ENCODE results near the gene GSTM3. TPM values are rescaled to one million over a fixed set of nuclear protein-coding genes. Genes with fewer than 3 reads are reported as not detected.

The GSTM3 gene
- total and polyA plus RNA-seq, 10 of the 15 experiments (the other 5 are each of a cell fraction or from before 2014, with no cell fraction given): not detected

- BruUV-seq (replicated peaks): no TSS peak
- Histone ChIP-seq H4K20me1 (ENCODE audit: control insufficient read depth, insufficient read depth) (no peaks in the 10 kb centered on the region), H3K79me2 (ENCODE audit: control insufficient read depth, insufficient read depth, low read length) (no peaks in the 10 kb centered on the region), H3K27me3 (replicated peaks in 1 of 2; ENCODE audit: control insufficient read depth in 2 of 2, insufficient read depth in 2 of 2, low read length in 1 of 2) (no peaks in the 10 kb centered on the region; a peak in 1 of 4 replicates), H3K4me2 (ENCODE audit: control insufficient read depth, insufficient read depth) (no peak overlapping the region), H3K9ac (ENCODE audit: control insufficient read depth, insufficient read depth, low read length) (no peak overlapping the region), H3K4me1 (ENCODE audit: control insufficient read depth, insufficient read depth, low read length) (no peaks in the 10 kb centered on the region), H3K4me3 (no peak overlapping the region), H3K27ac (ENCODE audit: control insufficient read depth, insufficient read depth) (no peak overlapping the region), H2AFZ (ENCODE audit: control insufficient read depth, low read depth, low read length) (no peak overlapping the region), H3K9me3 (replicated peaks; ENCODE audit: control insufficient read depth, insufficient read depth, low read length) (no peaks in the 10 kb centered on the region), H3K36me3 (ENCODE audit: control insufficient read depth in 2 of 2, insufficient read depth in 2 of 2, low read length in 1 of 2) (no peaks in the 10 kb centered on the region)
- intact Hi-C loops (cut with micrococcal nuclease; ENCODE audit: unreplicated experiment) (no loop called here), in situ Hi-C loops (cut with MboI) (no loop called here)
- 38% methylated on average over 13 of the region's 13 CpGs for WGBS (ENCODE audit: insufficient coverage, insufficient replicate concordance, low lambda C conversion rate, missing lambda C conversion rate)
- TF ChIP-seq CHD1 (IDR thresholded peaks at IDR 0.05; ENCODE audit: low read depth, low read length): no peak
- no peak for TF ChIP-seq NFIC (IDR thresholded peaks at IDR 0.05; ENCODE audit: low read depth, low read length)
- TF ChIP-seq, protein P1, sequence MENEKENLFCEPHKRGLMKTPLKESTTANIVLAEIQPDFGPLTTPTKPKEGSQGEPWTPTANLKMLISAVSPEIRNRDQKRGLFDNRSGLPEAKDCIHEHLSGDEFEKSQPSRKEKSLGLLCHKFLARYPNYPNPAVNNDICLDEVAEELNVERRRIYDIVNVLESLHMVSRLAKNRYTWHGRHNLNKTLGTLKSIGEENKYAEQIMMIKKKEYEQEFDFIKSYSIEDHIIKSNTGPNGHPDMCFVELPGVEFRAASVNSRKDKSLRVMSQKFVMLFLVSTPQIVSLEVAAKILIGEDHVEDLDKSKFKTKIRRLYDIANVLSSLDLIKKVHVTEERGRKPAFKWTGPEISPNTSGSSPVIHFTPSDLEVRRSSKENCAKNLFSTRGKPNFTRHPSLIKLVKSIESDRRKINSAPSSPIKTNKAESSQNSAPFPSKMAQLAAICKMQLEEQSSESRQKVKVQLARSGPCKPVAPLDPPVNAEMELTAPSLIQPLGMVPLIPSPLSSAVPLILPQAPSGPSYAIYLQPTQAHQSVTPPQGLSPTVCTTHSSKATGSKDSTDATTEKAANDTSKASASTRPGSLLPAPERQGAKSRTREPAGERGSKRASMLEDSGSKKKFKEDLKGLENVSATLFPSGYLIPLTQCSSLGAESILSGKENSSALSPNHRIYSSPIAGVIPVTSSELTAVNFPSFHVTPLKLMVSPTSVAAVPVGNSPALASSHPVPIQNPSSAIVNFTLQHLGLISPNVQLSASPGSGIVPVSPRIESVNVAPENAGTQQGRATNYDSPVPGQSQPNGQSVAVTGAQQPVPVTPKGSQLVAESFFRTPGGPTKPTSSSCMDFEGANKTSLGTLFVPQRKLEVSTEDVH (IDR thresholded peaks at IDR 0.05; ENCODE audit: low read depth, partially characterized antibody): no peak
- no peak for TF ChIP-seq SIX5 (IDR thresholded peaks at IDR 0.05; ENCODE audit: low read depth, low read length, severe bottlenecking)
- TF ChIP-seq CBX3 (IDR thresholded peaks at IDR 0.05; ENCODE audit: borderline replicate concordance, low read depth): no peak
- no peak for TF ChIP-seq KLF5 (IDR thresholded peaks at IDR 0.05; ENCODE audit: partially characterized antibody)
- no peak for TF ChIP-seq RB1 (IDR thresholded peaks at IDR 0.05; ENCODE audit: borderline replicate concordance)
- no peak for TF ChIP-seq EGR1 (IDR thresholded peaks at IDR 0.05; ENCODE audit: borderline replicate concordance in 1 of 2, low read depth in 2 of 2, low read length in 2 of 2)
- TF ChIP-seq E4F1 (IDR thresholded peaks at IDR 0.05; ENCODE audit: borderline replicate concordance, partially characterized antibody): no peak
- no peak for TF ChIP-seq CBX5 (IDR thresholded peaks at IDR 0.05; ENCODE audit: low read depth)
- TF ChIP-seq EP300 (IDR thresholded peaks at IDR 0.05; ENCODE audit: borderline replicate concordance in 1 of 2, control insufficient read depth in 1 of 2, low read depth in 2 of 2, low read length in 2 of 2): no peak
- ChIA-PET CTCF (interaction anchor here (0.9 to 1.9 kb wide), 6 partner anchors 10 to 219 kb away, joined by 3 to 6 read pairs (median 4); no protein-coding TSS in a partner anchor), RAD21 (ENCODE audit: unreplicated experiment) (interaction anchor here (2.0 kb wide), 1 partner anchor 125 kb away, joined by 5 read pairs; no protein-coding TSS in a partner anchor), SMC1A (ENCODE audit: uncharacterized antibody, unreplicated experiment) (interaction anchor here (2.7 kb wide), 1 partner anchor 124 kb away, joined by 8 read pairs; no protein-coding TSS in a partner anchor), POLR2A (no interaction called here)
- ATAC-seq (no peak), DNase-seq (ENCODE audit: low read depth, low spot score) (no peak), FAIRE-seq (no peak)
Measured at GRCh38 chr1:109764561-109765482, 24.0 kb upstream of the GSTM3 start.

Data from GM12878 (cell line).